GM23338 (cell line): ENCODE results near the gene NKX6-1. TPM values are rescaled to one million over a fixed set of nuclear protein-coding genes. Genes with fewer than 3 reads are reported as not detected.

Source experiments
- ATAC-seq: fragments of 200-7000 bp; cut with Tn5 transposase; 3 replicates; pipeline ENCODE4 v1.9.1; 2020
- DNase-seq: peaks from one replicate; pipeline ENCODE4 v3.0.0-alpha.2; 2015; ENCODE audit warnings: low spot score
- H2AFZ ChIP-seq: fragments of 200-600 bp; sonication (generic); 2 replicates; pipeline ENCODE4 v1.8.0; 2016; ENCODE audit warnings: antibody characterized with exemption, mild to moderate bottlenecking, moderate library complexity
- H3F3A ChIP-seq: fragments of 200-600 bp; sonication (generic); replicated peaks from 2 replicates; pipeline ENCODE4 v1.8.0; 2017; ENCODE audit warnings: antibody characterized with exemption, mixed run types, low read depth
- H3K27ac ChIP-seq: fragments of 200-600 bp; sonication (generic); 2 replicates; pipeline ENCODE4 v1.6.1; 2016; ENCODE audit warnings: low read depth
- H3K27me3 ChIP-seq: fragments of 200-600 bp; sonication (generic); 2 replicates; pipeline ENCODE4 v1.8.0; 2016; ENCODE audit warnings: mild to moderate bottlenecking, mixed run types, moderate library complexity; ENCODE audit not compliant: insufficient read depth
- H3K36me3 ChIP-seq: fragments of 200-600 bp; sonication (generic); 2 replicates; pipeline ENCODE4 v1.8.0; 2016; ENCODE audit warnings: mild to moderate bottlenecking; ENCODE audit not compliant: insufficient read depth
- H3K4me1 ChIP-seq: fragments of 200-600 bp; sonication (generic); 2 replicates; pipeline ENCODE4 v1.8.0; 2016; ENCODE audit warnings: mild to moderate bottlenecking, moderate library complexity; ENCODE audit not compliant: insufficient read depth
- H3K4me2 ChIP-seq: fragments of 200-600 bp; sonication (generic); 2 replicates; pipeline ENCODE4 v1.7.1; 2017; ENCODE audit warnings: mixed run types
- H3K4me3 ChIP-seq: fragments of 200-600 bp; sonication (generic); 2 replicates; pipeline ENCODE4 v1.6.1; 2016; ENCODE audit warnings: mixed run types
- H3K79me2 ChIP-seq: fragments of 200-600 bp; sonication (generic); replicated peaks from 2 replicates; pipeline ENCODE4 v1.8.0; 2017; ENCODE audit warnings: mild to moderate bottlenecking; ENCODE audit not compliant: insufficient read depth
- H3K9me2 ChIP-seq: fragments of 200-600 bp; sonication (generic); 2 replicates; pipeline ENCODE4 v1.8.0; 2017; ENCODE audit not compliant: insufficient read depth
- H4K20me1 ChIP-seq: fragments of 200-600 bp; sonication (generic); replicated peaks from 2 replicates; pipeline ENCODE4 v1.8.0; 2017; ENCODE audit warnings: mild to moderate bottlenecking; ENCODE audit not compliant: insufficient read depth
- H3K27ac Mint-ChIP-seq: 2 replicates; pipeline ENCODE4 v1.8.0; 2020; ENCODE audit warnings: inconsistent platforms, mild to moderate bottlenecking, moderate library complexity, mixed read lengths
- H3K27me3 Mint-ChIP-seq: 3 replicates; pipeline ENCODE4 v1.8.0; 2022; ENCODE audit warnings: low read depth, mild to moderate bottlenecking, moderate library complexity, mixed read lengths, inconsistent platforms; ENCODE audit not compliant: insufficient read depth, poor library complexity
- H3K36me3 Mint-ChIP-seq: 3 replicates; pipeline ENCODE4 v1.8.0; 2021; ENCODE audit warnings: low read depth, mild to moderate bottlenecking, inconsistent platforms, moderate library complexity, mixed read lengths
- H3K4me1 Mint-ChIP-seq: 3 replicates; pipeline ENCODE4 v1.8.0; 2020; ENCODE audit warnings: mild to moderate bottlenecking, inconsistent platforms, mixed read lengths
- H3K4me3 Mint-ChIP-seq: 3 replicates; pipeline ENCODE4 v1.8.0; 2021; ENCODE audit warnings: moderate library complexity, mild to moderate bottlenecking, inconsistent platforms, mixed read lengths
- H3K9me3 Mint-ChIP-seq: 3 replicates; pipeline ENCODE4 v1.8.0; 2020; ENCODE audit warnings: moderate library complexity, mild to moderate bottlenecking, inconsistent platforms, mixed read lengths
- CREB1 ChIP-seq: fragments of 250-450 bp; sonication (Bioruptor Pico); IDR thresholded peaks from 2 replicates; pipeline ENCODE4 v1.5.0; 2020; ENCODE audit warnings: low read depth, mild to moderate bottlenecking, moderate library complexity
- EZH2 ChIP-seq: fragments of 200-600 bp; sonication (generic); IDR thresholded peaks from one replicate; pipeline ENCODE4 v1.8.0; 2017; ENCODE audit warnings: antibody characterized with exemption, mild to moderate bottlenecking, low read depth; ENCODE audit not compliant: unreplicated experiment
- EZH2phosphoT487 ChIP-seq: fragments of 200-600 bp; sonication (generic); IDR thresholded peaks from one replicate; pipeline ENCODE4 v1.8.1; 2018; ENCODE audit warnings: antibody characterized with exemption; ENCODE audit not compliant: unreplicated experiment
- JUNB ChIP-seq: IDR thresholded peaks from one replicate; pipeline ENCODE4 v1.6.1; 2016; ENCODE audit warnings: antibody characterized with exemption; ENCODE audit not compliant: unreplicated experiment
- NANOG ChIP-seq: IDR thresholded peaks from 2 replicates; pipeline ENCODE4 v1.6.1; 2016; ENCODE audit warnings: antibody characterized with exemption, borderline replicate concordance
- POLR2AphosphoS5 ChIP-seq: IDR thresholded peaks from 2 replicates; pipeline ENCODE4 v1.6.1; 2016; ENCODE audit warnings: antibody characterized with exemption, low read depth
- STAT1 ChIP-seq: IDR thresholded peaks from one replicate; pipeline ENCODE4 v1.6.1; 2016; ENCODE audit warnings: antibody characterized with exemption; ENCODE audit not compliant: unreplicated experiment
- ZNF114 ChIP-seq: fragments of 250-450 bp; sonication (Bioruptor Pico); IDR thresholded peaks from 2 replicates; pipeline ENCODE4 v1.5.0; 2020; ENCODE audit warnings: mild to moderate bottlenecking, moderate library complexity
- ZNF331 ChIP-seq: fragments of 250-450 bp; sonication (Bioruptor Pico); IDR thresholded peaks from 2 replicates; pipeline ENCODE4 v1.5.0; 2020; ENCODE audit warnings: low read depth, mild to moderate bottlenecking, moderate library complexity
- polyA plus RNA-seq: library from polyadenylated mRNA; unstranded; fragments of >200 nt; fragmentation: Nextera tagmentation; extraction: Ambion mirVana; gene quantifications from 2 replicates; pipeline ENCODE4 v1.2.1, GENCODE V29; 2016
- total RNA-seq: library from RNA; depleted of rRNA; stranded (reverse); fragments of >200 nt; shearing (Covaris generic); gene quantifications from 2 replicates; pipeline ENCODE4 v1.2.3, GENCODE V29; 2014
- TF ChIP-seq, protein P1 (sequence below): IDR thresholded peaks from one replicate; pipeline ENCODE4 v1.6.1; 2018; ENCODE audit warnings: antibody characterized with exemption; ENCODE audit not compliant: unreplicated experiment
- TF ChIP-seq, protein P2 (sequence below): fragments of 250-450 bp; sonication (Bioruptor Pico); IDR thresholded peaks from 2 replicates; pipeline ENCODE4 v1.5.0; 2020; ENCODE audit warnings: mild to moderate bottlenecking, moderate library complexity
- TF ChIP-seq, protein P3 (sequence below), 2 experiments: fragments of 200-600 bp in 1 of 2; sonication (generic) in 1 of 2; conservative IDR thresholded peaks; 2 replicates each; pipeline versions ENCODE4 v1.5.1 to v1.6.1; 2016 to 2017; ENCODE audit warnings: antibody characterized with exemption in 2 of 2, low read depth in 2 of 2, mild to moderate bottlenecking in 2 of 2, moderate library complexity in 1 of 2
- TF ChIP-seq, protein P4 (sequence below): IDR thresholded peaks from 2 replicates; pipeline ENCODE4 v1.6.1; 2016; ENCODE audit warnings: antibody characterized with exemption

The NKX6-1 gene
- total and polyA plus RNA-seq, 2 experiments from 2014 or later, result 0.07 TPM; not detected in 1

DNA sequence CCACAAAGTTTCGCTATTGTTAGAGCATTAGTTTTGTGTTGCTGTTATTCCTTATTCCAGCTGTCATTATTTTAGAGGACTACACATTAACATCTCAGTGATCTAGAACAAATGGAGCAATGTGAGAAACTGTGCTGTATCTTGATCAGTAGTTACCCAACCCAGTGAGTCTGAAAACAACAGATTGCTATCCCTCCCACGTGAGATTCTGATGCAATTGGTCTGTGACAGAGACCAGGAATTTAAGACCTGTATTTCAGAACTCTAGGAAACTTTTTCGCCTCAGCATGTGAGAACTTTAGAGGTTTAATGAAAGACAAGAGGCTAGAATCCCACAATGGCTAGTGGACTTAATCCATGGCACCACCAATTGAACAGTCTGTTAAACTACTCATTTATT, 48.1 kb upstream of the NKX6-1 start:
- Histone ChIP-seq H3K4me2 (no peak overlapping the region), H3K79me2 (no peaks in the 10 kb centered on the region), H3K4me1 (0 out of 2 replicates have a peak, but pooled peaks cover 8% of the 10 kb centered on the region), H3K4me3 (no peak overlapping the region), H2AFZ (peak overlapping the region; percentile 80), H3K36me3 (no peaks in the 10 kb centered on the region), H3K9me2 (no peaks in the 10 kb centered on the region; the same call in 1 of the 2 replicates), H3K27ac (no peak overlapping the region), H4K20me1 (no peaks in the 10 kb centered on the region), H3F3A (no peaks in the 10 kb centered on the region), H3K27me3 (no peaks in the 10 kb centered on the region)
- Mint-ChIP-seq H3K4me1 (peaks cover 6% of the 10 kb centered on the region), H3K4me3 (no peak overlapping the region), H3K27me3 (peaks cover 3% of the 10 kb centered on the region), H3K9me3 (peaks cover 2% of the 10 kb centered on the region; the same call in 1 of the 3 replicates), H3K36me3 (no peaks in the 10 kb centered on the region), H3K27ac (no peak overlapping the region)
- no peak for DNase-seq
- no peak for ATAC-seq
- TF ChIP-seq POLR2AphosphoS5, result no peak
- no peak for TF ChIP-seq ZNF114
- TF ChIP-seq ZNF331, result no peak
- TF ChIP-seq NANOG, result no peak
- no peak for TF ChIP-seq EZH2
- TF ChIP-seq, protein P1, sequence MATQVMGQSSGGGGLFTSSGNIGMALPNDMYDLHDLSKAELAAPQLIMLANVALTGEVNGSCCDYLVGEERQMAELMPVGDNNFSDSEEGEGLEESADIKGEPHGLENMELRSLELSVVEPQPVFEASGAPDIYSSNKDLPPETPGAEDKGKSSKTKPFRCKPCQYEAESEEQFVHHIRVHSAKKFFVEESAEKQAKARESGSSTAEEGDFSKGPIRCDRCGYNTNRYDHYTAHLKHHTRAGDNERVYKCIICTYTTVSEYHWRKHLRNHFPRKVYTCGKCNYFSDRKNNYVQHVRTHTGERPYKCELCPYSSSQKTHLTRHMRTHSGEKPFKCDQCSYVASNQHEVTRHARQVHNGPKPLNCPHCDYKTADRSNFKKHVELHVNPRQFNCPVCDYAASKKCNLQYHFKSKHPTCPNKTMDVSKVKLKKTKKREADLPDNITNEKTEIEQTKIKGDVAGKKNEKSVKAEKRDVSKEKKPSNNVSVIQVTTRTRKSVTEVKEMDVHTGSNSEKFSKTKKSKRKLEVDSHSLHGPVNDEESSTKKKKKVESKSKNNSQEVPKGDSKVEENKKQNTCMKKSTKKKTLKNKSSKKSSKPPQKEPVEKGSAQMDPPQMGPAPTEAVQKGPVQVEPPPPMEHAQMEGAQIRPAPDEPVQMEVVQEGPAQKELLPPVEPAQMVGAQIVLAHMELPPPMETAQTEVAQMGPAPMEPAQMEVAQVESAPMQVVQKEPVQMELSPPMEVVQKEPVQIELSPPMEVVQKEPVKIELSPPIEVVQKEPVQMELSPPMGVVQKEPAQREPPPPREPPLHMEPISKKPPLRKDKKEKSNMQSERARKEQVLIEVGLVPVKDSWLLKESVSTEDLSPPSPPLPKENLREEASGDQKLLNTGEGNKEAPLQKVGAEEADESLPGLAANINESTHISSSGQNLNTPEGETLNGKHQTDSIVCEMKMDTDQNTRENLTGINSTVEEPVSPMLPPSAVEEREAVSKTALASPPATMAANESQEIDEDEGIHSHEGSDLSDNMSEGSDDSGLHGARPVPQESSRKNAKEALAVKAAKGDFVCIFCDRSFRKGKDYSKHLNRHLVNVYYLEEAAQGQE, result no peak
- no peak for TF ChIP-seq EZH2phosphoT487
- TF ChIP-seq, protein P2, sequence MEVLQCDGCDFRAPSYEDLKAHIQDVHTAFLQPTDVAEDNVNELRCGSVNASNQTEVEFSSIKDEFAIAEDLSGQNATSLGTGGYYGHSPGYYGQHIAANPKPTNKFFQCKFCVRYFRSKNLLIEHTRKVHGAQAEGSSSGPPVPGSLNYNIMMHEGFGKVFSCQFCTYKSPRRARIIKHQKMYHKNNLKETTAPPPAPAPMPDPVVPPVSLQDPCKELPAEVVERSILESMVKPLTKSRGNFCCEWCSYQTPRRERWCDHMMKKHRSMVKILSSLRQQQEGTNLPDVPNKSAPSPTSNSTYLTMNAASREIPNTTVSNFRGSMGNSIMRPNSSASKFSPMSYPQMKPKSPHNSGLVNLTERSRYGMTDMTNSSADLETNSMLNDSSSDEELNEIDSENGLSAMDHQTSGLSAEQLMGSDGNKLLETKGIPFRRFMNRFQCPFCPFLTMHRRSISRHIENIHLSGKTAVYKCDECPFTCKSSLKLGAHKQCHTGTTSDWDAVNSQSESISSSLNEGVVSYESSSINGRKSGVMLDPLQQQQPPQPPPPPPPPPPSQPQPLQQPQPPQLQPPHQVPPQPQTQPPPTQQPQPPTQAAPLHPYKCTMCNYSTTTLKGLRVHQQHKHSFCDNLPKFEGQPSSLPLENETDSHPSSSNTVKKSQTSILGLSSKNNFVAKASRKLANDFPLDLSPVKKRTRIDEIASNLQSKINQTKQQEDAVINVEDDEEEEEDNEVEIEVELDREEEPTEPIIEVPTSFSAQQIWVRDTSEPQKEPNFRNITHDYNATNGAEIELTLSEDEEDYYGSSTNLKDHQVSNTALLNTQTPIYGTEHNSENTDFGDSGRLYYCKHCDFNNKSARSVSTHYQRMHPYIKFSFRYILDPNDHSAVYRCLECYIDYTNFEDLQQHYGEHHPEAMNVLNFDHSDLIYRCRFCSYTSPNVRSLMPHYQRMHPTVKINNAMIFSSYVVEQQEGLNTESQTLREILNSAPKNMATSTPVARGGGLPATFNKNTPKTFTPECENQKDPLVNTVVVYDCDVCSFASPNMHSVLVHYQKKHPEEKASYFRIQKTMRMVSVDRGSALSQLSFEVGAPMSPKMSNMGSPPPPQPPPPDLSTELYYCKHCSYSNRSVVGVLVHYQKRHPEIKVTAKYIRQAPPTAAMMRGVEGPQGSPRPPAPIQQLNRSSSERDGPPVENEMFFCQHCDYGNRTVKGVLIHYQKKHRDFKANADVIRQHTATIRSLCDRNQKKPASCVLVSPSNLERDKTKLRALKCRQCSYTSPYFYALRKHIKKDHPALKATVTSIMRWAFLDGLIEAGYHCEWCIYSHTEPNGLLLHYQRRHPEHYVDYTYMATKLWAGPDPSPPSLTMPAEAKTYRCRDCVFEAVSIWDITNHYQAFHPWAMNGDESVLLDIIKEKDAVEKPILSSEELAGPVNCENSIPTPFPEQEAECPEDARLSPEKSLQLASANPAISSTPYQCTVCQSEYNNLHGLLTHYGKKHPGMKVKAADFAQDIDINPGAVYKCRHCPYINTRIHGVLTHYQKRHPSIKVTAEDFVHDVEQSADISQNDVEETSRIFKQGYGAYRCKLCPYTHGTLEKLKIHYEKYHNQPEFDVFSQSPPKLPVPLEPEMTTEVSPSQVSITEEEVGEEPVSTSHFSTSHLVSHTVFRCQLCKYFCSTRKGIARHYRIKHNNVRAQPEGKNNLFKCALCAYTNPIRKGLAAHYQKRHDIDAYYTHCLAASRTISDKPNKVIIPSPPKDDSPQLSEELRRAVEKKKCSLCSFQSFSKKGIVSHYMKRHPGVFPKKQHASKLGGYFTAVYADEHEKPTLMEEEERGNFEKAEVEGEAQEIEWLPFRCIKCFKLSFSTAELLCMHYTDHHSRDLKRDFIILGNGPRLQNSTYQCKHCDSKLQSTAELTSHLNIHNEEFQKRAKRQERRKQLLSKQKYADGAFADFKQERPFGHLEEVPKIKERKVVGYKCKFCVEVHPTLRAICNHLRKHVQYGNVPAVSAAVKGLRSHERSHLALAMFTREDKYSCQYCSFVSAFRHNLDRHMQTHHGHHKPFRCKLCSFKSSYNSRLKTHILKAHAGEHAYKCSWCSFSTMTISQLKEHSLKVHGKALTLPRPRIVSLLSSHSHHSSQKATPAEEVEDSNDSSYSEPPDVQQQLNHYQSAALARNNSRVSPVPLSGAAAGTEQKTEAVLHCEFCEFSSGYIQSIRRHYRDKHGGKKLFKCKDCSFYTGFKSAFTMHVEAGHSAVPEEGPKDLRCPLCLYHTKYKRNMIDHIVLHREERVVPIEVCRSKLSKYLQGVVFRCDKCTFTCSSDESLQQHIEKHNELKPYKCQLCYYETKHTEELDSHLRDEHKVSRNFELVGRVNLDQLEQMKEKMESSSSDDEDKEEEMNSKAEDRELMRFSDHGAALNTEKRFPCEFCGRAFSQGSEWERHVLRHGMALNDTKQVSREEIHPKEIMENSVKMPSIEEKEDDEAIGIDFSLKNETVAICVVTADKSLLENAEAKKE (CRISPR knock-in tag), result no peak
- TF ChIP-seq CREB1, result no peak
- TF ChIP-seq JUNB, result no peak
- TF ChIP-seq, protein P3, sequence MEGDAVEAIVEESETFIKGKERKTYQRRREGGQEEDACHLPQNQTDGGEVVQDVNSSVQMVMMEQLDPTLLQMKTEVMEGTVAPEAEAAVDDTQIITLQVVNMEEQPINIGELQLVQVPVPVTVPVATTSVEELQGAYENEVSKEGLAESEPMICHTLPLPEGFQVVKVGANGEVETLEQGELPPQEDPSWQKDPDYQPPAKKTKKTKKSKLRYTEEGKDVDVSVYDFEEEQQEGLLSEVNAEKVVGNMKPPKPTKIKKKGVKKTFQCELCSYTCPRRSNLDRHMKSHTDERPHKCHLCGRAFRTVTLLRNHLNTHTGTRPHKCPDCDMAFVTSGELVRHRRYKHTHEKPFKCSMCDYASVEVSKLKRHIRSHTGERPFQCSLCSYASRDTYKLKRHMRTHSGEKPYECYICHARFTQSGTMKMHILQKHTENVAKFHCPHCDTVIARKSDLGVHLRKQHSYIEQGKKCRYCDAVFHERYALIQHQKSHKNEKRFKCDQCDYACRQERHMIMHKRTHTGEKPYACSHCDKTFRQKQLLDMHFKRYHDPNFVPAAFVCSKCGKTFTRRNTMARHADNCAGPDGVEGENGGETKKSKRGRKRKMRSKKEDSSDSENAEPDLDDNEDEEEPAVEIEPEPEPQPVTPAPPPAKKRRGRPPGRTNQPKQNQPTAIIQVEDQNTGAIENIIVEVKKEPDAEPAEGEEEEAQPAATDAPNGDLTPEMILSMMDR (conservative IDR thresholded peaks at IDR 0.05; ENCODE audit: low read depth in 2 of 2), result no peak
- TF ChIP-seq STAT1, result no peak
- TF ChIP-seq, protein P4, sequence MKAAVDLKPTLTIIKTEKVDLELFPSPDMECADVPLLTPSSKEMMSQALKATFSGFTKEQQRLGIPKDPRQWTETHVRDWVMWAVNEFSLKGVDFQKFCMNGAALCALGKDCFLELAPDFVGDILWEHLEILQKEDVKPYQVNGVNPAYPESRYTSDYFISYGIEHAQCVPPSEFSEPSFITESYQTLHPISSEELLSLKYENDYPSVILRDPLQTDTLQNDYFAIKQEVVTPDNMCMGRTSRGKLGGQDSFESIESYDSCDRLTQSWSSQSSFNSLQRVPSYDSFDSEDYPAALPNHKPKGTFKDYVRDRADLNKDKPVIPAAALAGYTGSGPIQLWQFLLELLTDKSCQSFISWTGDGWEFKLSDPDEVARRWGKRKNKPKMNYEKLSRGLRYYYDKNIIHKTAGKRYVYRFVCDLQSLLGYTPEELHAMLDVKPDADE, result no peak
